DND-41 (cell line): Measurements from ENCODE around the gene EYA2.

ENCODE experiments used
- EZH2 ChIP-seq: IDR thresholded peaks from 3 replicates; pipeline ENCODE4 v1.6.1; 2012; ENCODE audit warnings: borderline replicate concordance, low read depth, mild to moderate bottlenecking, moderate library complexity, low read length, inconsistent platforms; ENCODE audit not compliant: severe bottlenecking
- TF ChIP-seq, protein P1 (sequence below): IDR thresholded peaks from 2 replicates; pipeline ENCODE4 v1.5.1; 2012; ENCODE audit warnings: borderline replicate concordance, low read length, moderate library complexity, mild to moderate bottlenecking; ENCODE audit not compliant: poor library complexity, severe bottlenecking; ENCODE audit errors: extremely low read depth

DNA sequence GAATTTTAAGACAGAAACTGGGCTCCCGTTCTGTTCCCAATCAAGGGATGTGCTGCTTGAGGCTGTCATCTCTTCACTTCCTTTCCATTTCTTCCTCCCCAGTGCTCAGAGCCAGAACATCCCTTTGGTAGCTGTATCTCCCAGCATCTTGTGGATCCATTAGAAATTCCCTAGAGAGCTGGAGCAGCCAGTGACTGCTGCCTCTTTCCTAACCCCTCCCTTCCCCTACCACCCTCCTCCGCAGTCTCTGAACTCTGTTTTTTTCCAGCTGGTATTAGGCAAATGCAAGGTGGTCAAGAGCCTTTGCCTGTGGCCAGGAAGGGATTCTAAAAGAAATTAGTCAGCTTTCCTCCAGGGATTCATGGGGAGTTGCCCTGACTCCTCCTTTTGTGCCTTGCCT lies 208.0 kb downstream of the EYA2 start:
- TF ChIP-seq, protein P1, sequence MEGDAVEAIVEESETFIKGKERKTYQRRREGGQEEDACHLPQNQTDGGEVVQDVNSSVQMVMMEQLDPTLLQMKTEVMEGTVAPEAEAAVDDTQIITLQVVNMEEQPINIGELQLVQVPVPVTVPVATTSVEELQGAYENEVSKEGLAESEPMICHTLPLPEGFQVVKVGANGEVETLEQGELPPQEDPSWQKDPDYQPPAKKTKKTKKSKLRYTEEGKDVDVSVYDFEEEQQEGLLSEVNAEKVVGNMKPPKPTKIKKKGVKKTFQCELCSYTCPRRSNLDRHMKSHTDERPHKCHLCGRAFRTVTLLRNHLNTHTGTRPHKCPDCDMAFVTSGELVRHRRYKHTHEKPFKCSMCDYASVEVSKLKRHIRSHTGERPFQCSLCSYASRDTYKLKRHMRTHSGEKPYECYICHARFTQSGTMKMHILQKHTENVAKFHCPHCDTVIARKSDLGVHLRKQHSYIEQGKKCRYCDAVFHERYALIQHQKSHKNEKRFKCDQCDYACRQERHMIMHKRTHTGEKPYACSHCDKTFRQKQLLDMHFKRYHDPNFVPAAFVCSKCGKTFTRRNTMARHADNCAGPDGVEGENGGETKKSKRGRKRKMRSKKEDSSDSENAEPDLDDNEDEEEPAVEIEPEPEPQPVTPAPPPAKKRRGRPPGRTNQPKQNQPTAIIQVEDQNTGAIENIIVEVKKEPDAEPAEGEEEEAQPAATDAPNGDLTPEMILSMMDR = no peak
- TF ChIP-seq EZH2 = no peak
